Central memory CD8-positive, alpha-beta T cell (primary cell): Measurements from ENCODE around the gene PITPNC1.
"Not testable (repeated sequence)": the region's sequence is repeated elsewhere in the genome, so short reads cannot be mapped to it uniquely, and the experiment has no call there.

Experiments
- ATAC-seq: fragments of 150-1000 bp; cut with Tn5 transposase; replicated peaks from 2 replicates; pipeline ENCODE4 v1.10.0; 2022; ENCODE audit warnings: mild to moderate bottlenecking, moderate FRiP score, moderate number of reproducible peaks; ENCODE audit not compliant: poor library complexity, severe bottlenecking; ENCODE audit errors: extremely low read depth
- DNase-seq, 2 donors: peaks; one replicate each; pipeline ENCODE4 v3.0.0; 2021; ENCODE audit warnings: low spot score in 2 of 2
- H3K27ac Mint-ChIP-seq: one replicate; pipeline ENCODE4 v1.8.0; 2022; ENCODE audit warnings: low read depth, mild to moderate bottlenecking, moderate library complexity, mixed read lengths
- H3K27me3 Mint-ChIP-seq: one replicate; pipeline ENCODE4 v1.8.0; 2022; ENCODE audit warnings: mixed read lengths
- H3K36me3 Mint-ChIP-seq: one replicate; pipeline ENCODE4 v1.8.0; 2022; ENCODE audit warnings: mild to moderate bottlenecking, moderate library complexity, mixed read lengths; ENCODE audit not compliant: insufficient read depth
- H3K4me1 Mint-ChIP-seq: one replicate; pipeline ENCODE4 v1.8.0; 2022; ENCODE audit warnings: mixed read lengths
- H3K4me3 Mint-ChIP-seq: one replicate; pipeline ENCODE4 v1.8.0; 2022; ENCODE audit warnings: mild to moderate bottlenecking, moderate library complexity, mixed read lengths
- H3K9me3 Mint-ChIP-seq: one replicate; pipeline ENCODE4 v1.8.0; 2022; ENCODE audit warnings: mixed read lengths

Gene PITPNC1

DNA sequence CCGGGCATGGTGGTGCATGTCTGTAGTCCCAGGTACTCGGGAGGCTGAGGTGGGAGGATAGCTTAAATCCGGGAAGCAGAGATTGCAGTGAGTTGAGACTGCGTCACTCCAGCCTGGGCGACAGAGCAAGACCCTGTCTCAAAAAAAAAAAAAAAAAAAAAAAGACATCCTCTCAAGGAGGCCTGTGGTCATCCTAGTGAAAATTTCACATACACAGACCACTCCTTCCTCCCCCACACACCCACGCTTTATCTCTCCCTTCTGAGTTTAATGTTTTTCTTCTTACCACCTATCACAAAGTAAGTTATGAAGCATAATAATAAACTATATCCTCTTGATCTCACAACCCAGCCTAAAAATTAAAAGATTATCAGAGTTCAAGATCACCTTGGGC is 339.3 kb downstream of the PITPNC1 start:
- H3K27me3 Mint-ChIP-seq = peaks cover 7% of the 10 kb centered on the region
- no peak overlapping the region for H3K4me3 Mint-ChIP-seq
- peaks cover 20% of the 10 kb centered on the region for H3K4me1 Mint-ChIP-seq
- peak overlapping the region; percentile 98 for H3K27ac Mint-ChIP-seq
- no peaks in the 10 kb centered on the region for H3K9me3 Mint-ChIP-seq
- ATAC-seq (no peak), DNase-seq (no peak)
- H3K36me3 Mint-ChIP-seq = peaks cover 23% of the 10 kb centered on the region

DNA sequence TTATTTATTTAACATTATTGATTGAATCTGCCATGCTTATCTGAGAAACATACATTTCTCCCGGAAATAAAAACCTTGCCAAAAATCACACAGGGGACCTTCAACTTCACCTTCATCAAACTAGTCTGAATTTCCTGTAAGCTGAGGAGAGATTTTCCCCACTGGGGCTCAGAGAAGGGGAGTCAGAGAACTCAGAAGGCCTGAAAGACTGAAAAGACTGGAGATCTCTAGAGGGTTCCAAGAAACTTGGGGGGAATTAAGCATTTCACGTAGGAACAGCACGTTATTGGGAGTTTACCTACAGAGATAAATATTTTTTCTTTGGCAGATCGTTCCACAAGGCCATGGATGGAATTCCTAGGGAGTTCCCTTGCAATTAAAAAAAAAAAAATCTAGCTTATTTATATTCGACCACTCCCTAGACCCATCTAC is 340.1 kb downstream of the PITPNC1 start:
- peak overlapping the region; percentile 99 for H3K4me3 Mint-ChIP-seq
- H3K27me3 Mint-ChIP-seq = peaks cover 2% of the 10 kb centered on the region
- peak overlapping the region; percentile 98 for H3K27ac Mint-ChIP-seq
- ATAC-seq (no peak), DNase-seq (no peak)
- no peaks in the 10 kb centered on the region for H3K9me3 Mint-ChIP-seq
- H3K4me1 Mint-ChIP-seq = peaks cover 20% of the 10 kb centered on the region
- H3K36me3 Mint-ChIP-seq = peaks cover 31% of the 10 kb centered on the region

DNA sequence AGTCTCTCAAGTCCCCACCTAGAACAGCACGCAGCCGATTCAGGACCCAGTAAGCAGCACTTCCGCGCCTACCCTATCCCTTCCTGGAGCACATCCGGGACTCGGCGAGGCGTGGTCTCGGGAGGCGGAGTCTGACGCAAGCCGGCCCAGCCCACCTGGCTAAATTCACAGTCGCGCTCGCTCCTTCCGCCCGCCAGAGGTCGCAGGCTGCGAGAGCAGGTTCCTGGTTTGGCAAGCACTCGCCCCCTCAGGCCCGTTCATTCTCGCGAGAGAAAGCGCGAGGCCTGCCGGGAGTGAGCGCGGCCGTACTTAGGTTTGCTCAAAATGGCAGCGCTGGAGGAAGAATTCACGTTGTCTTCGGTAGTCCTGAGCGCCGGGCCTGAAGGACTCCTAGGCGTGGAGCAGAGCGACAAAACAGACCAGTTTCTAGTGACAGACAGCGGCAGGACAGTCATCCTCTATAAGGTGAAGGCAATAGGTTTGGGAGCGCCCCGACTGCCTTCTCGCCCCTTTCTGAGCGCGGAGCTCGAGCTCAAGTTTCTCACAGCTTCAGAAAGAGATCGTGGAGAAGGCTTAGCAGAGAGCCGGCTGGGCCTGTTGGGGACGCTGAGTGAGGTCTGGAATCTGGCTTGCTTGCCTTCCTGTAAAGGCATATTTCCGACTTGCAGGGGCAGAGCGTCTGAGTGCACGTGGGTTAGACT is 340.7 kb downstream of the PITPNC1 start, which contains the start of gene NOL11:
Gene NOL11, plus strand, starts transcription at position 313 of the 701 bp plus-strand sequence. Its CDS starts 12 bp downstream, at position 325.
- no peaks in the 10 kb centered on the region for H3K9me3 Mint-ChIP-seq
- H3K4me3 Mint-ChIP-seq = peak within 1 kb of the TSS; percentile 99
- H3K36me3 Mint-ChIP-seq = peaks cover 37% of the 10 kb centered on the region
- ATAC-seq = peak; percentile 93
- peaks cover 20% of the 10 kb centered on the region for H3K4me1 Mint-ChIP-seq
- DNase-seq = peak; percentile 99
- H3K27ac Mint-ChIP-seq = peak within 1 kb of the TSS; percentile 98
- H3K27me3 Mint-ChIP-seq = no peaks in the 10 kb centered on the region

DNA sequence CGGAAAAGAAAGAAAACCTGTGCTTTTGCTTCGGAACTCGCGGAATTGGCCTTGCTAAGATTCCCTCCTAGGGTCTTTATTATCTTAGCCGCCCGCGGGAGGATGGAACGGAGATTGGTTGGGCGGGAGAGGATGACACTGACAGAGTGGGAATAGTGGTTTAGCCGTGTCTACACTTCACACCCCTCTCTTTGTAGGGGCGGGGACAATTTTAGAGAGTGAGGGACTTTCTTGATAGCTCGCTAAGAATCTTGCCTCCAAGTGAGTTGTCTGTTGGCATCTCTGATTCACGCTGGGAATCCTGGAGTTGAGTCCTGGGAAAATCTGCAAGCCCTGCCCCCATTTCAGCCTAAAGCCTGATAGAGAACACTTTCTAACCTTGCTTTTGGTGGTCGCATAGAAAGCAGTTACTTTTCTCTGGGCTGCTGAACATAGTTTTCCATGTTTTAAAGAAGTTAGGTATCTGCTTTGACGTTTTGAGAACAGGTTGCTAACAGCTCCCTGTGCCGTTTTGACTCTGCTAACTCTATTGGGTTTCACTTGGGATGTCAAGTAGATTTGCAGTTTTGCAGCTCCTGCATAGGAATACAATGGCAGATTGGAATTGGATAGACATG is 341.4 kb downstream of the PITPNC1 start:
- Mint-ChIP-seq H3K9me3 (no peaks in the 10 kb centered on the region), H3K27ac (peak overlapping the region; percentile 98), H3K27me3 (no peaks in the 10 kb centered on the region), H3K36me3 (peaks cover 43% of the 10 kb centered on the region), H3K4me3 (peak overlapping the region; percentile 99), H3K4me1 (peaks cover 20% of the 10 kb centered on the region)
- DNase-seq (no peak), ATAC-seq (peak; percentile 6)

DNA sequence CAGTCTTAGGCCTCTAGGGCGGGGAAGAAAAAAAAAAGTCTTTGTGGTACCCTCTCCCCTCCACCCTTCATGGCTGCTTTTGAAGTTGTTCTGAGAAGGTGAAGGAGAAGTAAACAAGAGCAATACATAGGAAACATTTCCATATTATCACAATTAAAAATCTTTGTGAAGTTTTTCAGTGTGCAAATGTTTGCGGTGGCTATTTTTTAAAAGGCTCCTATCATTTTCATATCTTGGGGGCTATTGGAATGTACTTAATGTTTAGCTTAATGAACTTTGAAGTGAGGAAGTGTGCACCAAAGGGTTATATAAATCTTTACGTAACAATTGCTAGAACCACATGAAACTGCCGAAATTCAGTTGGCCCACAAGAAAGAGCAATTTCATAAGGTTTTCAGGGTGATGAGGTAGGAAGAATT is 348.3 kb downstream of the PITPNC1 start:
- H3K9me3 Mint-ChIP-seq = no peaks in the 10 kb centered on the region
- ATAC-seq = peak; percentile 56

DNA sequence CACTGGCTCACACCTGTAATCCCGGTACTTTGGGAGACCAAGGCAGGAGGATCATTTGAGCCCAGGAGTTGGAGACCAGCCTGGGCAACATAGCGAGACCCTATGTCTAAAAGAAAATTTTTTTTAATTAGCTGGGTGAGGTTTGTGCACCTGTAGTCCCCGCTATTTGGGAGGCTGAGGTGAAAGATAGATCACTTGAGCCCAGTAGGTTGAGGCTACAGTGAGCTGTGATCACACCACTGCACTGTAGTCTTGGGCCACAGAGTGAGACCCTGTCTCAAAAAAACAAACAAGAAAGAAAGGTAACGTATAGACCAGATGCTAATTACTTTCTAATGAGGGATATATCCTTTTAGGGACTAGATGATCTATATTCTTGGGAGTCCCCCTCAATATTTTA is 348.7 kb downstream of the PITPNC1 start:
- Mint-ChIP-seq H3K9me3 (no peaks in the 10 kb centered on the region), H3K36me3 (peaks cover 89% of the 10 kb centered on the region), H3K27ac (no peak overlapping the region)

More for the DNA sequence above, 348.3 kb downstream of the PITPNC1 start:
- DNase-seq = no peak
- H3K27me3 Mint-ChIP-seq = no peaks in the 10 kb centered on the region
- H3K36me3 Mint-ChIP-seq = peaks cover 89% of the 10 kb centered on the region
- H3K27ac Mint-ChIP-seq = no peak overlapping the region
- H3K4me1 Mint-ChIP-seq = peaks cover 6% of the 10 kb centered on the region
- no peak overlapping the region for H3K4me3 Mint-ChIP-seq

DNA sequence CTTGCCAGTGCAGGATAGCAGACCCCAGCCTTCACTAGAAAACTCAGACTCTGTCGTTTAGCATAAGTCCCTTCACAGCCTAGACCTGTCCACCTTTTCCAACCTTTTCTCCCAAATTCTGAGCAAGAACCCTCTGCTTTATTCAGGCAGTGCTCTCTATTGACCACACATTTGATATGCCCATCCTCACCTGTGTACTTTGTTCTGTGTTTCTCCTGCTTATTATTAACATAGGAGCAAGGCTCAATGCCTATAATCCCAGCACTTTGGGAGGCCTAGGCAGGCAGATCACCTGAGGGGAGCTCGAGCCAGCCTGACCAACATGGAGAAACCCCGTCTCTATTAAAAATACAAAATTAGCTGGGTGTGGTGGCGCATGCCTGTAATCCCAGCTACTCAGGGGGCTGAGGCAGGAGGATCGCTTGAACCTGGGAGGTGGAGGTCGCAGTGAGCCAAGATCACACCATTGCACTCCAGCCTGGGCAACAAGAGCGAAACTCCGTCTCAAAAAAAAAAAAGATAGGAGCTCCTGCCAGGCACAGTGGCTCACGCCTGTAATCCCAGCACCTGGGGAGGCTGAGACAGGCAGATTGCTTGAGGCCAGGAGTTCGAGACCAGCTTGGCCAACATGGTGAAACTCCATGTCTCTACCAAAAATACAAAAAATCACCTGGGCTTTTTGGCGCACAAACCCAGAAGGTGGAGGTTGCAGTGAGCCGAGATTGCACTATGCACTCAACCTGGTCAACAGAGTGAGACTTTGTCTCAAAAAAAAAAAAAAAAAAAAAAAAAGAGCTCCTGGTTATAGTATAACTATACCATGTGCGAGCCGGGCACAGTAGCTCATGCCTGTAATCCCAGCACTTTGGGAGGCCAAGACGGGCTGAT is 350.3 kb downstream of the PITPNC1 start:
- H3K27ac Mint-ChIP-seq, H3K4me3 Mint-ChIP-seq, ATAC-seq, H3K27me3 Mint-ChIP-seq, H3K9me3 Mint-ChIP-seq, DNase-seq: not testable (repeated sequence)
- Mint-ChIP-seq H3K36me3 (peaks cover 88% of the 10 kb centered on the region), H3K4me1 (peaks cover 11% of the 10 kb centered on the region)

More for the DNA sequence above, 348.7 kb downstream of the PITPNC1 start:
- H3K4me3 Mint-ChIP-seq = no peak overlapping the region
- ATAC-seq (peak; percentile 36), DNase-seq (no peak)
- H3K4me1 Mint-ChIP-seq = peaks cover 6% of the 10 kb centered on the region
- H3K27me3 Mint-ChIP-seq = no peaks in the 10 kb centered on the region

DNA sequence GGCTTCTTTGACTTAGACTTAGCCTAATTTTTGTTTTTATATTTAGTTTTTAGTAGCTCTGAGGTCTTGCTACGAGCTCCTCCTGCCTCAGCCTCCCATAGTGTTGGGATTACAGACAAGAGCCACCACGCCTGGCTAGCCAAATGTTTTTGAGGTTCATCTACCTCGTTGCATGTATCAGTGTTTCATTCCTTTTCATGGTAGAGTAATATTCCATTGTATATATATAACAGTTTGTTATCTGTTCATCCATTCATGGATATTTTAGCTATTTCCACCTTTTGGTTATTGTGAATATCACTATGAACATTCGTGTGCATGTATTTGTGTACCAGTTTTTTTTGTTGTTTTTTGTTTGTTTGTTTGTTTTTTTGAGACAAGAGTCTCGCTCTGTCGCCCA is 352.8 kb downstream of the PITPNC1 start:
- H3K36me3 Mint-ChIP-seq = peaks cover 83% of the 10 kb centered on the region
- no peak overlapping the region for H3K27ac Mint-ChIP-seq
- H3K27me3 Mint-ChIP-seq = no peaks in the 10 kb centered on the region
- no peak for ATAC-seq
- H3K4me1 Mint-ChIP-seq = peaks cover 31% of the 10 kb centered on the region
- DNase-seq = no peak
- no peaks in the 10 kb centered on the region for H3K9me3 Mint-ChIP-seq
- no peak overlapping the region for H3K4me3 Mint-ChIP-seq

DNA sequence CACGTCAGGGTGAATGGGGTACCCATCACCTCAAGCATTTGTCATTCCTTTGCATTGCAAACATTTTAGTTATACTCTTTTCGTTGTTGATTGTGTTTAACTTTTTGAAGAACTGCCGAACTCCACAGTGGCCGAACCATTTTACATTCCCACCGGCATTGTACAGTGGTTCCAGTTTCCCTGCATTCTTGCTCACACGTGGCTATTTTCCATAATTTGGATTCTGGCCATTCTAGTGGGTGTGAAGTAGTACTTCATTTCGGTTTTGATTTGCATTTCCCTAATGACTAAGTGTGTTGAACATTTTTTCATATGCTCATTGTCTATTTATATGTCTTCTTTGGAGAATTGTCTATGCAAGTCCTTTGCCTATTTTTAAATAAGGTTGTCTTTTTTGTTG is 353.6 kb downstream of the PITPNC1 start:
- Mint-ChIP-seq H3K4me3 (no peak overlapping the region), H3K9me3 (no peaks in the 10 kb centered on the region), H3K4me1 (peaks cover 31% of the 10 kb centered on the region), H3K27me3 (no peaks in the 10 kb centered on the region), H3K36me3 (peaks cover 77% of the 10 kb centered on the region), H3K27ac (no peak overlapping the region)
- DNase-seq (no peak), ATAC-seq (no peak)

DNA sequence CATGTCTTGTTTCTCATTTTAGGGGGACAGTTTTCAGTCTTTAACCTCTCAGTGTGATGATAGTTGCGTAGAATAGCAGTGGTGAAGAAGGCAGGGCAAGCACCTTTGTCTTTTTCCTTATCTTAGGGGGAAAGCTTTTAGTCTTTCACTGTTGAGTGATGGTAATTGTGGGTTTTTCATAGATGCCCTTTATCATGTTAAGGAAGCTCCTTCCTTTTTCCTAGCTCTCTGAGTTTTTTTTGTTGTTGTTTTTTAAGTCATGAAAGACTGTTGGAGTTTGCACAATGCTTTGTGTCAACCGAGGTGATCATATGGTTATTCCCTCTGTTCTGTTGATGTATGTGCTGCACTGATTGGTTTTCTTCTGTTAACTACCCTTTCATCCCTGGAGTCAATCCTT is 356.4 kb downstream of the PITPNC1 start:
- no peak overlapping the region for H3K4me3 Mint-ChIP-seq
- H3K27ac Mint-ChIP-seq = peak overlapping the region; percentile 6
- ATAC-seq (no peak), DNase-seq (no peak)
- H3K36me3 Mint-ChIP-seq = peaks cover 81% of the 10 kb centered on the region
- H3K9me3 Mint-ChIP-seq = no peaks in the 10 kb centered on the region
- H3K4me1 Mint-ChIP-seq = peaks cover 27% of the 10 kb centered on the region
- no peaks in the 10 kb centered on the region for H3K27me3 Mint-ChIP-seq

DNA sequence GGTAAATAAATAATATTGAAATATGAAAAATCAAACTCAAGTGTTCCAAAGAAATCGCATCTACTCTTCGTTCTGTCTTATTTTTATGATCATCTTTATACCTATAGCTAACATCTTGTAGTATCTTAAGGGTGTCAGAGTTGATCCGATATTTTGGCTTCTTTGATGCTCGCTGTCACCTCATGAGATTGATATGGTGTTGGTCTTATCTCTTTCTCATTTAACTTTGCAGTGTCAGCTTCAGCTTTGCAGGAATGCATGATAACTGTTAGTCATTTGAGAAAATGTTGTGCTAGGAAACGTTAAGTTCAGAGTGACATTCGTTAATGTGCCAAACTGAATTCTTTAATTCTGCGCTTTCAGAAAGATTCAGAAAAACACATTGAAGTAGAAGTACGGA is 360.1 kb downstream of the PITPNC1 start:
- Mint-ChIP-seq H3K27ac (no peak overlapping the region), H3K36me3 (peaks cover 77% of the 10 kb centered on the region)

DNA sequence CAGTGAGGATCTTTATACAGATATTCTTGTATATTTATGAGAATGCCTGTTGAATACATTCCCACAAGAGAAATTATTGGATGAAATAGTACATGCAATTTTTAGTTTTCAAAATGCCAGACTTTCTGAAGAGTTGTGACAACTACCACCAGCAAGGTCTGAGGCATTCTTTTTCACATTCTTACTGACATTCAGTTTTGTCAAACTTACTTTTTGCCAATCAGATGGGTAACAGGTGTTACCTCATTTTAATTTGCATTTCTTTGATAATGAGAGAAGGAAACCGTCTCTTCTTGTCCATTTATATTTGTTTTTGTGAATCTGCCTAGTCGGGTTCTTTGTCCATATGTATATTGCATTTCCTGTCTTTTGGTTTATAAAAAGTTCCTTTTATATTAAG is 364.9 kb downstream of the PITPNC1 start:
- H3K27me3 Mint-ChIP-seq = no peaks in the 10 kb centered on the region
- H3K27ac Mint-ChIP-seq = no peak overlapping the region
- H3K36me3 Mint-ChIP-seq = peaks cover 75% of the 10 kb centered on the region
- H3K9me3 Mint-ChIP-seq = no peaks in the 10 kb centered on the region
- no peak for DNase-seq
- no peak overlapping the region for H3K4me3 Mint-ChIP-seq
- no peak for ATAC-seq
- H3K4me1 Mint-ChIP-seq = no peaks in the 10 kb centered on the region

More for the DNA sequence above, 360.1 kb downstream of the PITPNC1 start:
- Mint-ChIP-seq H3K27me3 (no peaks in the 10 kb centered on the region), H3K4me3 (no peak overlapping the region), H3K4me1 (peaks cover 19% of the 10 kb centered on the region), H3K9me3 (no peaks in the 10 kb centered on the region)
- no peak for DNase-seq
- ATAC-seq = no peak
